CD14-positive monocyte (primary cell): Measurements from ENCODE around the gene ADAMTS9. TPM values are rescaled to one million over a fixed set of nuclear protein-coding genes. Genes with fewer than 3 reads are reported as not detected.

Experiments used
- DNase-seq, 3 donors: peaks; one replicate each; pipeline ENCODE4 v3.0.0-alpha.2; 2011 to 2022
- H2AFZ ChIP-seq: 2 replicates; pipeline ENCODE4 v1.6.0; 2012; ENCODE audit warnings: mild to moderate bottlenecking, low read depth, low read length, inconsistent platforms; ENCODE audit not compliant: insufficient read depth, poor library complexity, severe bottlenecking
- H3K27ac ChIP-seq, 2 donors: 1 replicate in 1 of 2; 2 replicates in 1 of 2; pipeline ENCODE4 v1.5.1; 2012 to 2013; ENCODE audit warnings: low read length in 2 of 2, control low read depth in 1 of 2, inconsistent platforms in 1 of 2, low read depth in 1 of 2, mild to moderate bottlenecking in 1 of 2
- H3K27me3 ChIP-seq, 2 donors: one replicate each; pipeline versions ENCODE4 v1.6.0 to v1.6.1; 2011 to 2013; ENCODE audit warnings: low read length in 2 of 2; ENCODE audit not compliant: control insufficient read depth in 2 of 2, insufficient read depth in 2 of 2
- H3K36me3 ChIP-seq, 2 donors: replicated peaks in 1 of 2; 1 replicate in 1 of 2; 2 replicates in 1 of 2; pipeline versions ENCODE4 v1.5.1 to v1.6.1; 2012 to 2013; ENCODE audit warnings: low read length in 2 of 2, control low read depth in 1 of 2, inconsistent platforms in 1 of 2, mild to moderate bottlenecking in 1 of 2; ENCODE audit not compliant: insufficient read depth in 2 of 2, control insufficient read depth in 1 of 2
- H3K4me1 ChIP-seq, 2 donors: 1 replicate in 1 of 2; 2 replicates in 1 of 2; pipeline versions ENCODE4 v1.5.1 to v1.6.1; 2012 to 2013; ENCODE audit warnings: low read length in 2 of 2, control low read depth in 1 of 2, inconsistent platforms in 1 of 2, mild to moderate bottlenecking in 1 of 2, moderate library complexity in 1 of 2; ENCODE audit not compliant: insufficient read depth in 2 of 2, control insufficient read depth in 1 of 2
- H3K4me2 ChIP-seq: replicated peaks from 2 replicates; pipeline ENCODE3; 2012; ENCODE audit warnings: low read length, moderate library complexity, mild to moderate bottlenecking; ENCODE audit not compliant: poor library complexity, severe bottlenecking; ENCODE audit errors: extremely low read depth
- H3K4me3 ChIP-seq, 3 experiments: fragments of 200-600 bp in 1 of 3; sonication (generic) in 1 of 3; replicated peaks in 1 of 3; 1 replicate in 2 of 3; 2 replicates in 1 of 3; pipeline ENCODE4 v1.5.1; 2011 to 2013; ENCODE audit warnings: low read length in 3 of 3, mild to moderate bottlenecking in 3 of 3, control low read depth in 2 of 3, low read depth in 2 of 3, inconsistent platforms in 1 of 3, moderate library complexity in 1 of 3
- H3K79me2 ChIP-seq: 2 replicates; pipeline ENCODE4 v1.6.0; 2012; ENCODE audit warnings: mild to moderate bottlenecking, control low read depth, inconsistent platforms, low read length, moderate library complexity; ENCODE audit not compliant: insufficient read depth
- H3K9ac ChIP-seq: 2 replicates; pipeline ENCODE4 v1.6.0; 2017; ENCODE audit warnings: low read length, mild to moderate bottlenecking; ENCODE audit not compliant: insufficient read depth, poor library complexity, severe bottlenecking
- H3K9me3 ChIP-seq, 2 donors: replicated peaks in 1 of 2; 1 replicate in 1 of 2; 2 replicates in 1 of 2; pipeline versions ENCODE4 v1.5.1 to v1.6.1; 2012 to 2013; ENCODE audit warnings: low read length in 2 of 2, control low read depth in 1 of 2; ENCODE audit not compliant: control insufficient read depth in 1 of 2, insufficient read depth in 1 of 2
- H4K20me1 ChIP-seq: 2 replicates; pipeline ENCODE4 v1.6.0; 2012; ENCODE audit warnings: mild to moderate bottlenecking, low read length, control low read depth, moderate library complexity; ENCODE audit not compliant: insufficient read depth
- H3K27ac Mint-ChIP-seq, 7 donors: one replicate each; pipeline ENCODE4 v1.8.0; 2020; ENCODE audit warnings: mild to moderate bottlenecking in 7 of 7, mixed read lengths in 7 of 7, moderate library complexity in 6 of 7, inconsistent platforms in 2 of 7
- H3K27me3 Mint-ChIP-seq, 3 donors: one replicate each; pipeline ENCODE4 v1.8.0; 2021 to 2022; ENCODE audit warnings: low read depth in 3 of 3, mild to moderate bottlenecking in 3 of 3, mixed read lengths in 3 of 3, moderate library complexity in 3 of 3, inconsistent platforms in 1 of 3
- H3K36me3 Mint-ChIP-seq, 2 donors: one replicate each; pipeline ENCODE4 v1.8.0; 2020; ENCODE audit warnings: mixed read lengths in 2 of 2, inconsistent platforms in 1 of 2, mild to moderate bottlenecking in 1 of 2
- H3K4me1 Mint-ChIP-seq: one replicate; pipeline ENCODE4 v1.8.0; 2020; ENCODE audit warnings: mild to moderate bottlenecking, mixed read lengths
- H3K4me3 Mint-ChIP-seq, 2 donors: one replicate each; pipeline ENCODE4 v1.8.0; 2020; ENCODE audit warnings: mild to moderate bottlenecking in 2 of 2, mixed read lengths in 2 of 2, moderate library complexity in 1 of 2
- H3K9me3 Mint-ChIP-seq, 7 donors: one replicate each; pipeline ENCODE4 v1.8.0; 2020 to 2022; ENCODE audit warnings: mixed read lengths in 7 of 7, mild to moderate bottlenecking in 6 of 7, moderate library complexity in 6 of 7, inconsistent platforms in 2 of 7
- WGBS: methylation state at CpG from one replicate; pipeline ENCODE4 v1.1.5; 2013; ENCODE audit warnings: missing lambda C conversion rate; ENCODE audit not compliant: insufficient coverage; 5-methylcytosine and 5-hydroxymethylcytosine counted together
- intact Hi-C, 2 donors: fragments of 100-400 bp; cut with micrococcal nuclease; formaldehyde crosslinking; loops; one replicate each; pipeline versions ENCODE4 v1.15.0 to v1.15.1; 2023
- polyA plus RNA-seq, 3 donors: library from polyadenylated mRNA; depleted of rRNA in 1 of 3; unstranded in 2 of 3; stranded (reverse) in 1 of 3; fragments of 300-500 nt in 2 of 3; fragments of >200 nt in 1 of 3; fragmentation: Illumina TruSeq in 2 of 3; gene quantifications; 1 replicate in 2 of 3; 2 replicates in 1 of 3; pipeline ENCODE4 v1.2.3, GENCODE V29; 2012 to 2021
- TF ChIP-seq, protein P1 (sequence below): fragments of 200-600 bp; IDR thresholded peaks from one replicate; pipeline ENCODE4 v1.8.0; 2022; ENCODE audit warnings: antibody characterized with exemption, mild to moderate bottlenecking

The ADAMTS9 gene
- polyA plus RNA-seq, 3 donors: not detected

GRCh38 chr3:64648927-64649906 lies 38.6 kb downstream of the ADAMTS9 start:
- no peak overlapping the region for H3K4me3 ChIP-seq
- H3K4me1 ChIP-seq: no peaks in the 10 kb centered on the region
- Mint-ChIP-seq H3K4me3 (no peak overlapping the region), H3K9me3 (peaks cover 0 to 3% (median 2%) of the 10 kb centered on the region in 7 donors), H3K4me1 (no peaks in the 10 kb centered on the region), H3K27me3 (peaks cover 0 to 1% (median 0%) of the 10 kb centered on the region in 3 donors), H3K36me3 (no peaks in the 10 kb centered on the region), H3K27ac (no peak overlapping the region)
- no peak for DNase-seq
- 92% methylated on average over 7 of the region's 11 CpGs for WGBS
- intact Hi-C loops: no loop called here
- no peaks in the 10 kb centered on the region for H3K36me3 ChIP-seq
- no peak overlapping the region for H3K9ac ChIP-seq
- H3K27ac ChIP-seq: no peak overlapping the region
- no peaks in the 10 kb centered on the region for H3K27me3 ChIP-seq
- no peak overlapping the region for H2AFZ ChIP-seq
- H3K79me2 ChIP-seq: no peaks in the 10 kb centered on the region
- H3K4me2 ChIP-seq: no peak overlapping the region
- no peaks in the 10 kb centered on the region for H3K9me3 ChIP-seq
- TF ChIP-seq, protein P1, sequence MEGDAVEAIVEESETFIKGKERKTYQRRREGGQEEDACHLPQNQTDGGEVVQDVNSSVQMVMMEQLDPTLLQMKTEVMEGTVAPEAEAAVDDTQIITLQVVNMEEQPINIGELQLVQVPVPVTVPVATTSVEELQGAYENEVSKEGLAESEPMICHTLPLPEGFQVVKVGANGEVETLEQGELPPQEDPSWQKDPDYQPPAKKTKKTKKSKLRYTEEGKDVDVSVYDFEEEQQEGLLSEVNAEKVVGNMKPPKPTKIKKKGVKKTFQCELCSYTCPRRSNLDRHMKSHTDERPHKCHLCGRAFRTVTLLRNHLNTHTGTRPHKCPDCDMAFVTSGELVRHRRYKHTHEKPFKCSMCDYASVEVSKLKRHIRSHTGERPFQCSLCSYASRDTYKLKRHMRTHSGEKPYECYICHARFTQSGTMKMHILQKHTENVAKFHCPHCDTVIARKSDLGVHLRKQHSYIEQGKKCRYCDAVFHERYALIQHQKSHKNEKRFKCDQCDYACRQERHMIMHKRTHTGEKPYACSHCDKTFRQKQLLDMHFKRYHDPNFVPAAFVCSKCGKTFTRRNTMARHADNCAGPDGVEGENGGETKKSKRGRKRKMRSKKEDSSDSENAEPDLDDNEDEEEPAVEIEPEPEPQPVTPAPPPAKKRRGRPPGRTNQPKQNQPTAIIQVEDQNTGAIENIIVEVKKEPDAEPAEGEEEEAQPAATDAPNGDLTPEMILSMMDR: no peak
- H4K20me1 ChIP-seq: no peaks in the 10 kb centered on the region

DNA sequence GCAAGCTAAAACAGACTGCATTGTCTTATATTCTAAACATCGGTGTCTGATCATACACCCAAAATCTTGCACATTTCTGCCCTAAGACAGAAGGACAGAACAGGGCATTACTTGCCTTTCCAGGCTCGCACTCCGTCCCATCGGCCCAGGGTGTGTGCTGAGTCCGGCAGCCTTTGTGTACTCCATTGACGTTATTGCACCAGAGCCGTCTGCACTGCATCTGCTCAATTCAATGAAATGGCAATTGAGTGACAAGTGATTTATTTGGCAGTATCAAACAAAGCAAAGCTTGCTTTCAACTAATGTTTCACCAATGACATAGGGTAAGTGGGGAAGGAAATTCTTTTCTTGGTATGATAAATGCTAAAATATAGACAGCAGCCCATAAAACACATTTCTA lies 40.0 kb downstream of the ADAMTS9 start:
- Mint-ChIP-seq H3K36me3 (no peaks in the 10 kb centered on the region), H3K4me1 (no peaks in the 10 kb centered on the region), H3K4me3 (no peak overlapping the region), H3K27me3 (peaks cover 0 to 1% (median 0%) of the 10 kb centered on the region in 3 donors), H3K9me3 (peaks cover 0 to 9% (median 2%) of the 10 kb centered on the region in 7 donors), H3K27ac (no peak overlapping the region)
- TF ChIP-seq, protein P1: no peak
- WGBS: 82% methylated on average over 5 of the region's 7 CpGs
- no peak overlapping the region for H3K4me3 ChIP-seq
- H3K9ac ChIP-seq: no peak overlapping the region
- no peaks in the 10 kb centered on the region for H3K36me3 ChIP-seq
- no peaks in the 10 kb centered on the region for H4K20me1 ChIP-seq
- no peak for DNase-seq
- H3K79me2 ChIP-seq: no peaks in the 10 kb centered on the region
- H3K9me3 ChIP-seq: peaks cover under 1 to 2% of the 10 kb centered on the region in 2 donors
- no peak overlapping the region for H3K4me2 ChIP-seq
- no peak overlapping the region for H3K27ac ChIP-seq
- H3K4me1 ChIP-seq: no peaks in the 10 kb centered on the region
- no peaks in the 10 kb centered on the region for H3K27me3 ChIP-seq
- intact Hi-C loops: no loop called here
- no peak overlapping the region for H2AFZ ChIP-seq
